Measurements from ENCODE around the gene SLC35F3.
"Not testable (repeated sequence)": the region's sequence is repeated elsewhere in the genome, so short reads cannot be mapped to it uniquely, and the experiment has no call there.

SLC35F3 gene

DNA sequence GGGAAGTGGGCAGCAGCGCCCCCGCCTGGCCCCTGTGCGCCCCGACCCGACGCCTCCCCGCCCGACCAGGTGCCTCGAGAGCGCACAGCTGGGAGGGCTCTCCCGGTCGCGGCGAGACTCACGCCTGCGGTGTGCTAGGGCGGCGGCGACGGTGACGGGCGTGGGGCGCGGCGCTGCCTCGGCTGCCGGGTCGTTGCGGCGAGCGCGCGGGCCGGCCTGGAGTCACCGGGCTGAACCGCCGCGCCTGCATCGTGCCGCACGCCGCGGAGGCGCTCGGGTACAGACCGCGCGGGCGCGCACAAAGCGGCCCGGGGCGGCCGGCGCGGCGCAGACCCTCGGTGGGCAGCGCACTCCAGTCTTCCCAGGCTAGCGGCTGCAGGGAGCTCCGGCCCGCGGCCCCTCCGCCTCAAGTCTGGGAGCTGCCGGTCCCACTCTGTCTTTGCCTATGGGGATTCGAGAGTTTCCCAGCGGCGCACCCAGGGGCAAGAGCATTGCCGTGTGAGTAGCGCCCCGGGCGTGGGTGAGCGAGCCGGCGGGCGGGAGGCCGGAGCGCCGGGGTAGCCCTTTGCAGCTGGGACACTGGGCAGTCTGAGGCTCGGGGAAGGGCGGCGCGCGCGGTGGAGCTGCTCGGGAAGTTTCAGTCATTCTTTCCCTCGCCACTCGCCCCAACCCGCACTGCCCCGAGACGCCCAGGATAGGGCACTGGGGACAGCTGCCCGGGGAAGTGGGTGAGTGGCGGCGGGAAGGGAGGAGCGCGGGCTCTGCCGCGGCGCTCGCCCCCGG is at the start of gene SLC35F3:
Gene SLC35F3 (plus strand): TSS at position 44 of the 783 bp plus-strand sequence.
- DNase-seq (ENCODE audit: extremely low spot score, insufficient read length, low read depth) (no peak), FAIRE-seq (no peak)

DNA sequence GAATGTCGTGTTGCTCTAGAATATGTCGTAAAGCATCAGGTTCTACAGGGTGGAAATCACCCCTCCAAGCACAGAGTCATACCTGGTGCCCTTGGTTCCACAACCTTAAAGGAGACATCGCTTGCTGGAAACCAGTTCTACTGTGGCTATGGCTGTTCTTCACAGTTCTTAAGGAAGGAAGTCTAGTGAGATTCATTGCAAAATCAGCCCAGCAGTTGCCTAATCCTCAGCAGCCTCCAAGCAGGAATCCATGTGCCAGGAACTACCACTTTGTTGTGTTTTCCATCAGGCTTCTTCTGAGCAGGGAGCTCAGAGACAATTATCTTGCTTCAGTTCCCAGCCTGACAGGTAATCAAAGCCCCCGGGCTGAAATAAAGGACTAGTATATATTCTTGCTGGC is 45.0 kb upstream of the SLC35F3 start:
- FAIRE-seq: no peak
- no peak for DNase-seq (ENCODE audit: extremely low spot score, insufficient read length, low read depth)

DNA sequence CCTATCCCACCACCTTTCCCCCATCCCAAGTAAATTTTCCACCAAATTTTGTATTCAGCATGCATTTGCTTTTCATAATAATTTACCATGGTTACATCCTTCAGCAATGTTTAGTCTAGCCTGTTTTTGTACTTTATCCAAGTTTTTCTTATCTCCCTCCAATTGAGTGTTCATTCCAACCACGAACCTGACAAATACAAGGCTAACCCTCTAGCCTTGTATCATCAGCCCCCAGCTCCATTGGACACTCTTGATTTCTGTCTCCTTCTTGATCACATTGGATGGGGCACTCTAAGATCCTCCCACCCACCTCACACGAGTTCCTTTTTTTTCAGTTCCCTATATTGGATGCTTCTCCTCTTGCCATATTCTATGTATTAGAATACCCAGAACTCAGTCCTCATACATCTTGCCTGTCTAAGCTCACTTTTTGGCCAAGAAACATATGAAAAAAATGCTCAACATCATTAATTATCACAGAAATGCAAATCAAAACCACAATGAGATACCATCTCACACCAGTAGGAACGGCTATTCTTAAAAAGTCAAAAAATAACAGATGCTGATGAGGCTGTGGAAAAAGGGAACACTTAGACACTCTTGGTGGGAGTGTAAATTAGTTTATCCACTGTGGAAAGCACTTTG is 40.5 kb upstream of the SLC35F3 start:
- FAIRE-seq: no peak

DNA sequence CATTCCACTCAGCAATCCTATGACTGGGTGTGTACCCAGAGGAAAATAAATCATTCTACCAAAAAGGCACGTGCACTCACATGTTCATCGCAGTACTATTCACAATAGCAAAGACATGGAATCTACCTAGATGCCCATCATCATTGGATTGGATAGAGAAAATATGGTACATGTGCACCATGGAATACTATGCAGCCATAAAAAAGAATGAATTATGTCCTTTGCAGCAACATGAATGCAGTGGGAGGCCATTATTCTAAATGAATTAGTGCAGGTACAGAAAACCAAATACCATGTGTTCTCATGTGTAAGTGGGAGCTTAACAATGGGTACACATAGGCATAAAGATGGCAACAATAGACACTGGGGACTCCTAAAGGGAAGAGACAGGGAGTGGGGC is 39.9 kb upstream of the SLC35F3 start:
- FAIRE-seq (no peak), DNase-seq (ENCODE audit: extremely low spot score, insufficient read length, low read depth) (no peak)

More for the DNA sequence above, 40.5 kb upstream of the SLC35F3 start:
- no peak for DNase-seq (ENCODE audit: extremely low spot score, insufficient read length, low read depth)

DNA sequence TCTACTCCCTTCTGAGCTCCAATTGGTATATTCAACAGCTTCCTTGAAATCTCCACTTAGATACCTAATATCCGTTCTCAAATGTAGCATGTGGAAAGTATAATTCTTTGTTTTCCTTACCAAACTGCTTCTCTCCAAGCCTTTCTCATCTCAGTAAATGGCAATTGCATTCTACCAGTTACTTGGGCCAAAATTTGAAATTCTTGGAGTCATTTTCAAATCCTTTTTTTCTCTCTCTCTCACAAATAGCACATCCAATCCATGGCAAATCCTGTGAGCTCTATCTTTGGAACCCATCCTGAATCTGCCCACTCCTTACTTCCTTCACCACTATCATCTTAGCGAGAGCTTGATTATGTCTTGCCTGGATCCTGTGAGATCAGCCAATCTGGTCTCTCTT is 39.3 kb upstream of the SLC35F3 start:
- DNase-seq (ENCODE audit: extremely low spot score, insufficient read length, low read depth): no peak
- no peak for FAIRE-seq

DNA sequence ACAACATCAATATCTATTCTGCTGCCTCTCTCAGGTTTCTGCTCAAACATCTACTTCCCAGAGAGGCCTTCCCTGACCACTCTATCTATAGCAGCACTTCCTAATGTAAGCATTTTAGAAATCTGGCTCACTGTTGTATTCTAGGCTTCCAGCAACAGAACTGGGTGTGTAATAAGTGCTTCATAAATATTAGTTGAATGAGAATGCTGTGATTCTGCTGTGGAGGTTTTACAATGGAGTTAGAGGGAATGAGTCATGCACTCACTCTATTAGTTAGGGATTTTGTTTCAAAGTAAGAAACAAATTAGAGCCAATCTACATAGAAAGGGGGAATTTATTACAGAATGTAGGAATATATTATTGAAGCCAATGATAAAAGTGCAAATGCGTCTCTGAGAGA is 38.6 kb upstream of the SLC35F3 start:
- no peak for DNase-seq (ENCODE audit: extremely low spot score, insufficient read length, low read depth)
- no peak for FAIRE-seq

DNA sequence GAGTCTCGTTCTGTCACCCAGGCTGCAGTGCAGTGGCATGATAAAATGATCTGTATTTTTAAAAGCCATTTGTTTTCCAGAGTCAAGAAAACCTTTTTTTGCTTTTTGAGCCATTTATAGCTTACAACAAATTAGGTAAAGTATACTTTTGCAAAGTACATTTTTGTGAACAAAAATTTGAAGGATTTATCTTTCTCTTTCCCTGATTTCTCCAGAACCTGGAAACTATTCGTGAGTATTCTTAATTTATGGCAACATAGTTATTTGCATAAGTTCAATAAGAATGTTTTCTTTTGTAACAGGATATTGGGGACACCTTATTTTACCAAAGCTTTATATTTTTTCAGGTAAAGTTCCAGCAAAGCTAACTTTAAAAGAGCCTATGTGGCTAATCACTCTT is 37.4 kb upstream of the SLC35F3 start:
- FAIRE-seq: no peak

DNA sequence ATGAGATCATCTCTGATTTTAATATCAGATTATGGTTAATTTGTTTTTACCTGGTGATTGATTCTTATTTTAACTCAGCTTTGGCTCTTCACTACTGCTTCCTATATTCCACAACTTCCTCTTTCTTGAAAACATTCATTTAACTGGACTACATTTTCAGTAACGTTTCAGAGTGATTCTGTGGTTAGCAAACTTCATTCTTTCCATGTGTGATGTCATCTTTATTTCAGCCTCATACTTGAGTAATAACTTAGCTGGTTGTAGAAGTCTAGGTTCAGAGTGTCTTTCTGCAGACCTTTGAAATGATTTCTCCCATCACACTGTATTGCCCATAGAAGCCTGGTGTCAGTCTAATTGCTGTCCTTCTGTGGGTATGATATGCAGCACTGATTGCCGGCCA is 36.0 kb upstream of the SLC35F3 start:
- no peak for DNase-seq (ENCODE audit: extremely low spot score, insufficient read length, low read depth)
- peak; percentile 21 for FAIRE-seq

More for the DNA sequence above, 37.4 kb upstream of the SLC35F3 start:
- DNase-seq (ENCODE audit: extremely low spot score, insufficient read length, low read depth): no peak

DNA sequence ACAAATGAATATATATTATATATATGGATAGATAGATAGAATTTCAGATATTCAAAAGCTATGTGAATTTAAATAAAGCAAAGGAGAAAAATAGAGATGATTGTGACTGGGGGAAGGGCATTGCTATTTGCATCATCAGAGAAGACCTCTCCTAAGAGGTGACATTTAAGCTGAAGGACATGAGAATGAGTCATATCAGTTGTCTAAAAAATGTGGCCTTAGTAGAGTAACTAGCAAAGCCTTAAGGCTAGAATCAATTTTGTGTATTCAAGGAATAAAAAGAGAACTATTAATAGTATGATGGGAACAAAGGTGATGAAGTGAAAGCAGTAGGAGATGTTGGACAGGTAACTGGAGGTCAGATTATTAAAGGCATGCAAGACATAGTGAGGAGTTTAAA is 34.8 kb upstream of the SLC35F3 start:
- no peak for FAIRE-seq
- DNase-seq (ENCODE audit: extremely low spot score, insufficient read length, low read depth): no peak

DNA sequence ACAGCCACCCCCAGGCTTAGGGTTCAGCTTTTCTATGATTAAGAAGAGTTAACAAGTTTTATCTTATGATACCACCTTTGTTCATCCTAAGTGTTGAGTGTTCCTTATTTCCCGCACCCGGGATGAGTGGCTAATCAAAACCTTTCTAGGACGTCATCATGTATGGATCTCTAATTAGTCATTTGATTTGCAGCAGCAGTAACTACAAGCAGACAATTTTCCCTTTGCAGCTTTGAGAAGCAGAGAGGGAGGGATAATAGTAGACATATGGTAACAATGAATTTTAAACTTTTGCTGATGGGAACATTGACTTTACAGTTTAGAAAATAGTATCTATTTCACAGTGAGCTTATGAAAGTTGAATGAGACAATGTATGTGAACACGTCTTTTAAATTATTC is 30.8 kb upstream of the SLC35F3 start:
- no peak for FAIRE-seq
- no peak for DNase-seq (ENCODE audit: extremely low spot score, insufficient read length, low read depth)

DNA sequence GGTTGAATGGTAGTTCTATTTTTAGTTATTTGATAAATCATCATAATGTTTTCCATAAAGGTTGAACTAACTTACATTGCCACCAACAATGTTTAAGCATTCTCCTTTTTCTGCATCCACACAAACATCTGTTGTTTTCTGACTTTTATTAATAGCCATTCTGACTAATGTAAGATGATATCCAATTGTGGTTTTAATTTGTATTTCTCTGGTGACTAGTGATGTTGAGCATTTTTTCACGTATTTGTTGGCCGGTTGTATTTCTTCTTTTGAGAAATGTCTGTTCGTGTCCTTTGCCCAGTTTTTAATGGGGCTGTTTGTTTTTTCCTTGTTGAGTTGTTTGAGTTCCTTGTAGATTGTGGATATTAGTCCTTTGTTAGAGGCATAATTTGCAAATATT is 24.6 kb upstream of the SLC35F3 start:
- no peak for FAIRE-seq
- no peak for DNase-seq (ENCODE audit: extremely low spot score, insufficient read length, low read depth)

DNA sequence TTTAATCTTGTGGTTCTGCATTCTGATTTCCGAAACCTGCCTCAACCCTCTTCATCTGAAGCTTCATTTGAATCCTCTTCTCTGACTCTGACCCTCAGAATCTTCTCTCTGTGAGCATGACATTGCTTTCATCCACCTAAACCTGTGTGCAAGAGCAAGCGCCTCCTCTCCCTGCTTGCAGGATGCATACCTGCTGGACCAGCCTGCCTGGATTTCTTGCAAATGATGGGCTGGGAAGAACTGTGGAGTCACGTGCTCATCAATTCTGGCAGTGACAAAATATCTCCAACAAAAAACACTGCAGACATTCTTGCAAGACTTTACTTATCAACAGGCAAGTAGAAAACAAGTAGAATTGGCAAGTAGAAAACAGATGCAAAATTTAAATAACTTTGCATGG is 20.8 kb upstream of the SLC35F3 start:
- no peak for DNase-seq (ENCODE audit: extremely low spot score, insufficient read length, low read depth)
- FAIRE-seq: no peak

DNA sequence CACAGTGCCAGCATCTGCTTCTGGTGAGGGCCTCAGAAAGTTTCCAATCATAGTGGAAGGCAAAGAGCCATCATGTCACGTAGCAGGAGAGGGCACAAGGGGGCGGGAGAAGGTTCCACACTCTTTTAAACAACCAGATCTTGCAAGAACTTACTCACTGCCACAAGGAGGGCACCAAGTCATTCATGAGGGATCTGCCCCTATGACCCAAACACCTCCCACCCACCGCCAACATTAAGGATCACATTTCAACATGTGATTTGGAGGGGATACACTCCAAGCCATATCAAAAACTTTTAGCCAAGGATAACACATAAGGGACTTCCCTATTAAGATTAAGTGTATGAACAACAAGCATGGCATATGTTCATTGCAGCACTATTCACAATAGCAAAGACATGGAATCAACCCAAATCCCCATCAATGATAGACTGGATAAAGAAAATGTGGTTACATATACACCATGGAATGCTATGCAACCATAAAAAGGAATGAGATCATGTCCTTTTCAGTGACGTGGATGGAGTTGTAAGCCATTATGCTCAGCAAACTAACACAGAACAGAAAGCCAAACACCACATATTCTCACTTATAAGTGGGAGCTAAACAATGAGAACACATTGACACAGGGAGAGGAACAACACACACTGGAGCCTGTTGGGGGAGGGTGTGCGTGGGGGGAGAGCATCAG is 19.9 kb upstream of the SLC35F3 start:
- no peak for DNase-seq (ENCODE audit: extremely low spot score, insufficient read length, low read depth)
- no peak for FAIRE-seq

DNA sequence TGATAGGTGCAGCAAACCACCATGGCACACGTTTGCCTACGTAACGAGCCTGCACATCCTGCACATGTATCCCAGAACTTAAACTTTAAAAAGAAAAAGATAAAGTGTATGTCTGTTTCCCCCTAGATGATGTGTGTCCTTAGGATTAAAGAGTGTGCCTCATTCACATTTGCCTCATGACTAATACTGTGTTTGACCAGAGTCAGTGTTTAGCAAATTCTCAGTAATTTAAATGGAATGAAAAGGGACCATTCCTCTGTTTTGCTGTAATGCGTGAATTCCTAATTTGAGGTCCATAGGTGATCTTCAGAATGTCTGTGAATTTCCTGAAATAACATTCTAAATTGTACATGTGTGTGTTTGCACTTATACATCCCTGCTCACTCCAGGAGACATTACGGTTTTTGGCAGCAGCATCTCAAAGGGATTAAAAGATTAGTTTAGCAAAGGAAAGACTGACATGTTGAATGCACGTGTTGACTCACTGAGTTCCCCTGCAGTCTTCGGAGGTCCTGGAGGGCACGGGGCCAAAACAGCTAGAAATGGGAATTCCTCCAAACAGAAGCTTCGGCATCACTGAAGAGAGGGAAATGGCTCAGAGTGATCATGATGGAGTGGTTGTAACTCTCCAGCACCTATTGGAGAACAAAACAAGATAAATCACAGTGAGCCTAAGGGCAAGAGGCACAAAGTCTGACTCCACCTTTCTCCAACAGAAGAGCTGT is 19.1 kb upstream of the SLC35F3 start:
- DNase-seq (ENCODE audit: extremely low spot score, insufficient read length, low read depth) (no peak), FAIRE-seq (no peak)

DNA sequence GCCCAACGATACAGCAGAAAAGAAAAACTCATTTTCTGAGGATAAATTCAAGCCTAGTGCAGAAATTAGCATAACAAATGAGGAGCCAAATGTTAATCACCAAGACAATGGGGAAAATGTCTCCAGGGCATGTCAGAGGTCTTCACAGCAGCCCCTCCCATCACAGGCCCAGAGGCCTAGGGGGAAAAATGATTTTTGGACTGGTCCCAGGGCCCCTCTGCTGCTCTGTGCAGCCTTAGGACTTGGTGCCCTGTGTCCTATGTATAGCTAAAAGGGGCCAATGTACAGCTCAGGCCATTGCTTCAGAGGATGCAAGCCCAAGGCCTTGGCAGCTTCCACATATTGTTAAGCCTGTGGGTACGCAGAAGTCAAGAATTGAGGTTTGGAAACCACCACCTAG is 13.3 kb upstream of the SLC35F3 start:
- FAIRE-seq; DNase-seq (ENCODE audit: extremely low spot score, insufficient read length, low read depth): not testable (repeated sequence)

DNA sequence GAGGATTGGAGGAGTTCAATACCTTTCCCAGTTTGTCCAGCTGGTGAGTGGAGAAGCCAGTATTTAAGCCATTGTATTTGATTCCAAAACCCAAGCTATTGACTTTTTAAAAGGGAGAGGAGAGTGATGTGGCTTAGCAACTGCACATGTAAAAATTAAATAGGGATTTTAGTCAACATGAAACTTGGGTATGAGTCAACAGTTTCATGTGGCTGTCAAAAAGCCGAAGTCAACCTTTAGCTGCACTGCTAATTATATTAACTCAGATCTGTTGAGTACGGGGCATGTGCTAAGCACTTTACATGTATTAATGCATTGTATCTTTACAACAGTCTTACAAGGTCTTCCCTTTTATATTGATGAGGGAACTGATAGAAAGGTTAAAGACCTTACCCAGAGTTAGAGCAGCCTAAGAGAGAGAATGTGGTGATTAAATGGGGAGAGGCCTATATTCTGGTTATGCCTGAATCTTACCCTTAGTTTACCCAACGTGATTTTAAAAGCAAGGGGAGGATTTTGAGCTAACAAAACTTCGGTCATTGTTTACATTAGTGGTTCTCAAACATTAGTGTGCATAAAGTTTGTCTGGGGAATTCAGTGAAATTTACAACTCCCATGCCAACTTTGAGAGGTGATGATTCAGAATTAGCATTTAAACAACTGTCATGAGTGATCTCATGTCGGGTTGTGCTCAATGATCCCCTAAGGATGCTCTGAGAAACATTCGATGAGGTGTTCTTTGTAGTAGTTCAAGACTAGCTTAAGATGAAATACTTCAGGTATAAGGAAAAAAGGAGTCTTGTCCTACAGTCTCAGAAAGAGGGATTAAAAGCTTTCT is 6.9 kb upstream of the SLC35F3 start:
- peak; percentile 25 for DNase-seq (ENCODE audit: extremely low spot score, insufficient read length, low read depth)
- peak; percentile 83 for FAIRE-seq

DNA sequence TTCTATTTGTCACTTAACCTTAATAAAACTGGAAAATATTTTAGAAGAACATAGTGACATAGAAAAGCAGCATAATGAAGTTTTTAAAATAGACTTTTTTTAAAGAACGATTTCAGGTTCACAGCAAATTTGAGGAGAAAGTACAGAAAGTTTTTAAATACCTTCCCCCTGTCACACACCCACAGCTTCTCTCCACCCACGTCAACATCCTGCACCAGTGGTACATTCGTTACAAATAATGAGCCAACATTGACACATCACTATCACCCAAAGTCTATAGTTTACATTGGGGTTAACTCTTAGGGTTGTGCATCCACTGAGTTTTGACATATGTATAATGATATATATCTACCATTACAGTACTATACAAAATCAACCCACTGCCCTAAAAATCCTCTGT is 3.0 kb upstream of the SLC35F3 start:
- no peak for DNase-seq (ENCODE audit: extremely low spot score, insufficient read length, low read depth)
- no peak for FAIRE-seq

DNA sequence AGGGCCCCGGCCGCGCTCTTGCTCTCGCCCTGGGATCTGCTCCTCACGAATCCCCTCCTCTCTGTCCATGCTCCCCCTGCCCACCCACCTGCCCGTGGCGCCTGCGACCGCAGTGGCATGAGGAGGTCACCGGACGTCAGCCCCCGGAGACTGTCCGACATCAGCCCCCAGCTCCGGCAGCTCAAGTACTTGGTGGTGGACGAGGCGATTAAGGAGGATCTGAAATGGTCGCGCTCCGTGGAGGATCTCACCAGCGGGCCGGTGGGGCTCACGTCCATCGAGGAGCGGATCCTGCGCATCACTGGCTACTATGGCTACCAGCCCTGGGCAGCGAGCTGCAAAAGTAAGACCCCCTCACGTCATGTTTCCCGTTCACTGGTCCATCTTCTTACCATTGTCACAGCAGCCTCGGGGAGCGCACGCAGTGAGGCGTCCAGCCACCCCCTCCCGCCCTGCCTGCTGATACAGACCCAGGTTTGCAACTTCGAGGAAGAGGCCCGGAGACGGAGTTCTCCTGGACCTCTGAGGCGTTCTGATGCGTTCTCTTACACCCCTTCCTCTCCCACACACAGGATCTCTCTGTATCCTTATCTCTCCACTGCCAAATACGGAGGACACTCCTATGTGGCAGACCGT is 1.1 kb downstream of the SLC35F3 start:
- DNase-seq (ENCODE audit: extremely low spot score, insufficient read length, low read depth): no peak
- no peak for FAIRE-seq

DNA sequence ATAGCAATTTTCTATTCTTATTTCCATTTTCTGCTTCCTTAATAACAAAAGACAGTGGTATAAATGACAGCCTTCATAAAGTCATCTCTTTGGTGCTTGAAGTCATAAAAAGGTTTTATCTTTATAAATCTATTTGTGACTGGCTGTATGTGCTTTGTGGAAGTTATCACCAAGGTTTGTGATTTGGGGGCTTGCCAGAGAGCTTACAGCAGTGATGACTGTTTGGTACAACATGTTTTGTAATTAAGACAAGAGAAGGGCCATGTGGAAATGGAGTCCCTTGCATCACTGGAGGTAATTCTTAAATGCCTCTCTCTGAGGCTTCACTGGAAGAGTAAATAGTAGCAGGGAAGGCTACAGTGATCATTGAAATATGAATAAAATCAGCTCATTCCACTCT is 2.7 kb downstream of the SLC35F3 start:
- FAIRE-seq (no peak), DNase-seq (ENCODE audit: extremely low spot score, insufficient read length, low read depth) (no peak)

All from GM18507 (cell line).